HepG2 (cell line): ENCODE results near the gene STX10.

Experiments used
- RFX1 ChIP-seq: fragments of 450-650 bp; IDR thresholded peaks from 2 replicates; pipeline ENCODE4 v1.6.1; 2017
- ZBTB7A ChIP-seq: sonication (generic); formaldehyde crosslinking; IDR thresholded peaks from 2 replicates; pipeline ENCODE4 v1.8.0; 2022; ENCODE audit warnings: mild to moderate bottlenecking, missing genetic modification reagents
- ZKSCAN1 ChIP-seq: fragments of 150-350 bp; IDR thresholded peaks from 2 replicates; pipeline ENCODE4 v1.6.1; 2014; ENCODE audit warnings: low read length
- TF ChIP-seq, protein P1 (sequence below): sonication (generic); formaldehyde crosslinking; IDR thresholded peaks from 2 replicates; pipeline ENCODE4 v1.5.0; 2020; ENCODE audit warnings: missing genetic modification reagents, mild to moderate bottlenecking, borderline replicate concordance

DNA sequence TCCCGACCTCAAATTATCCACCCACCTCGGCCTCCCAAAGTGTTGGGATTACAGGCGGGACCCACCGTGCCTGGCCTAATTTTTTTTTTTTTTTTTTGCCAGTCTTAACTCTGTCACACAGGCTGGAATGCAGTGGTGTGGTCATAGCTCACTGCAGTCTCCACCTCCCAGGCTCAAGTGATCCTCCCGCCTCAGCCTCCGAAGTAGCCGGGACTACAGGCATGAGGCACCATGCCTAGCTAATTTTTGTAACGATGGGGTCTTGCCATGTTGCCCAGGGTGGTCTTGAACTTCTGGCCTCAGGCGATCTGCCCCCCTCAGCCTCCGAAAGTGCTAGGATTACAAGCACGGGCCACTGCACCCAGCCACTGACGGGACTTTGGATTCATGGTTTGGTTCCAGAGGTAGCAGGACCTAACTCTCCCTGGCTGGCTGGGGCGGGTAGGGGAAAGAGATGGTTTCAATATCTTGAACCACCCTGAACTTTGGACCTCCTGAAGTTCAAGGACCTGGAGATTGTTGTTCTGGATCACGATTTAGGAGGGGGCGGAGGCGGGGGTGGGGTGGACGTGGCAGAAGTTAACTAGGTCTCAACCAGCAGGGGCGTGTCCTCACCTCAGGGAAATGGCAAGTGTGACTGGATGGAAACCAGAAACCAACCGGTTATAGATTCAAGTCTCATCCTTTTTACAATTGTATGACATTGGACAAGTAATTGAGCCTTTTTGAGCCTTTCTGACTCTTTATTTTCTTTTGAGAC lies 40.8 kb upstream of the STX10 start:
- TF ChIP-seq ZBTB7A: 0 out of 2 replicates have a peak, but pooled peaks have one; percentile 17
- TF ChIP-seq ZKSCAN1: no peak
- TF ChIP-seq, protein P1, sequence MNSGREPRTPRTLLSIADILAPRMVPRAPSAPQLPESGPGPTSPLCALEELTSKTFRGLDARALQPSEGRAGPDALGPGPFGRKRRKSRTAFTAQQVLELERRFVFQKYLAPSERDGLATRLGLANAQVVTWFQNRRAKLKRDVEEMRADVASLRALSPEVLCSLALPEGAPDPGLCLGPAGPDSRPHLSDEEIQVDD: no peak
- TF ChIP-seq RFX1: no peak
